HG03095 (cell line): ENCODE measurements around the gene C1orf198.
"Not testable (repeated sequence)": the region's sequence is repeated elsewhere in the genome, so short reads cannot be mapped to it uniquely, and the experiment has no call there.

Experiments used
- ATAC-seq: cut with Tn5 transposase; IDR thresholded peaks from one replicate; pipeline ENCODE4 v1.9.1; 2021; ENCODE audit warnings: moderate library complexity; ENCODE audit not compliant: unreplicated experiment

Gene C1orf198

DNA sequence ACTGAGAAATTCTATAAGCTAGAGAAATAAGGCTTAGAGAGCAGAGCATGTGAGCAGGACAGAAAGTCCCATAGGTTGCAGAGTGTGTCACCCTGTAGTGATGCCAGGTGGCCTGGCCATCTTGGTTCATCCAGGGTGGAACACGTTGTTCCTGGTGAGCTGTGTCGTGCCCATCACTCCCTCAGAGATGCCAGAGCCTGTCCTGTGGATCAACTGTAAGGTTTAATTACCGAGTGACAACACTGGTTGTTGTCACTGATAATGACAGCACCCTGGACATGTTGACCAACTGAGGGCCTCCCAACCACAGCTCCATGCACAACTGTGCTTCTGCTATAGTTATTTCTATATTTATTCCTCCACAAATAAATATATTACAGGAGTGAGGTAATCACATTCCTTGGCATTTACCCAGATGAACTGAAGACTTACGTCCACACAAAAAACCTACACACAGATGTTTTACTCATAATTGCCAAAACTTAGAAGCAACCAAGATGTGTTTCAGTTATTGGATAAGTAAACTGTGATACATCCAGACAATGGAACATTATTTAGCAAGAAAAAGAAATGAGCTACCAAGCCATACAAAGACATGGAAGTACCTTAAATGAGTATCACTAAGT lies 6.2 kb downstream of the C1orf198 start:
- no peak for ATAC-seq

DNA sequence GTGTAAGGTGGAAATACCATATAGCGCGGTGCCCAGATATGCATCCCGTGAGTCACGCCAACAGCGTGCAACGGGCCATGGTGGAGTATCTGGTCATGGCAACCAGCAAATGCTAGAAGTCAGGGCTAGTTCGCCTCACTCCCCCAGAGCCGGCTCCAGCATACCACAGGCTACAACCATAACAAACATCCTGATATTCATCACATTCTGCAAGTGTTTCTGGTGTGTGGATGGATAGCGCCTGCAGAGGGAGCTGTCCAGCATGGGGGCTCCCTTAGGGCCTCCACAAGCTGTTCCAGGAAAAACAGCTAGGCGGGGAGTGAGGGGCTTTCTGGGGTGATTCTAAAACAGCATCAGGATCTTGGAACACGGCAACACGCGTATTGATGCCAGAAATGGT lies 6.8 kb downstream of the C1orf198 start:
- ATAC-seq, result no peak

DNA sequence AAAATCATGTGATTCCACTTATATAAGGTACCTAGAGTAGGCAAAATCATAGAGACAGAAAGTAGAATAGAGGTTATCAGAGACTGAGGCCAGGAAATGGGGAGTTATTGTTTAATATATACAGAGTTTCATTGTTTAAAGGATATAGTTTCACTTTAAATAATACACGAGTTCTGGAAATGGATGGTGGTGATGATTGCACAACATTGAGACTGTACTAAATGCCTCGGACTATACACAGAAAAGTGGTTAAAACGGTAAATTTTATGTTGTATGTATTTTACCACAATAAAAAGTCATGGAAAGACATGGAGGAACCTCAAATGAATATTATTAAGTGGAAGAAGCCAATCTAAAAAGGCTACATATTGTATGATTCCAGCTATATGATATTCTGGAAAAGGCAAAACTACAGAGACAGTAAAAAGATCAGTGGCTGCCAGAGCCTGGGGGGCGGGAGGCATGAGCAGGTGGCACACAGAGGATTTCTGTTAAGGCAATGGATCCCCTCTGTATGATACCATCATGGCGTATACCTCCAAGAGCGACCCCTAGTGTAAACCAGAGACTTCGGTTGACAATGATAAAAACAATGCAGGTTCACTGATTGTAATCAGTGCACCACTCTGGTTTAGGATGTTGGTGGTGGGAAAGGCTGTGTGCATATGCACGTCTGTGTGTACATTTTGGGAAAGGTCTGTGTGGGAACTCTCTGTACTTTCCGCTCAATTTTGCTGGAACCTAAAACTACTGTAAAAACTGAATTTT lies 7.5 kb downstream of the C1orf198 start:
- no peak for ATAC-seq

DNA sequence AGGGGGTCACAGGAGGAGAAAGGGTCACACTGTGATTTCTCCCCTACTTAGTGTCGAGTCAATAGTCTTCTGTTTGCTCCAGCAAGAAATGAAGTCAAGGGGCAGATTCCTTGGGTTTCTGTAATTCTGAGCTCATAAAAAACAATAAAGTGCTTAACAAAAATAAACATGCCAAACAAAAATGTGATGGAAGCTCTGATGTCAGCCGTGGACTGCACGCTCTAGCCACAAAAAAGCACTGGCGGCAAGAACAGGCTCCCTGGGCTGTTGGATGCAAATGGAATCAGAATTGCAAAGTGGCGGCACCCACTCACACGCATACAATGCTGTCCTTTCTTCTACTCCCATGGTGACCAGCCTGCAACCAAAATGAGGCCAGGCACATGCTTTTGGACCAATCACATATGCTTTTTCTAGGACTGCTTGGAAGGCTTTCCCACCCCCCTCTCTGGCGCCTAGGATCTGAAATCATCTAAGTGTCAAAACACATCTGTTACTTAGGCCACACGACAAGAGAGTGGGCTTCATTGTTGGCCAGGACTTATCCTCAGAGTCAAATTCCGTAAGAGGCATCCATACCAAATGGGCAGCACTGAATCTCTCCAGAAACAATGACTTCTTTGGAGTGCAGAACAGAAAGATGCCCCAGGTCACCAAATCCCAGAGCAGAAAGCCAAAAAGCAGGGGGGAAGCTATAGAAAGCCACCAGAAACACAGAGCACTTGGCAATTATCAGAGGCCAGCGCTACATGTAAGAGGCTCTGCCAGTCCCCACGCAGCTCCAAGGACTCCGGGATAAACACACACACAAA lies 9.2 kb downstream of the C1orf198 start:
- ATAC-seq, result no peak

DNA sequence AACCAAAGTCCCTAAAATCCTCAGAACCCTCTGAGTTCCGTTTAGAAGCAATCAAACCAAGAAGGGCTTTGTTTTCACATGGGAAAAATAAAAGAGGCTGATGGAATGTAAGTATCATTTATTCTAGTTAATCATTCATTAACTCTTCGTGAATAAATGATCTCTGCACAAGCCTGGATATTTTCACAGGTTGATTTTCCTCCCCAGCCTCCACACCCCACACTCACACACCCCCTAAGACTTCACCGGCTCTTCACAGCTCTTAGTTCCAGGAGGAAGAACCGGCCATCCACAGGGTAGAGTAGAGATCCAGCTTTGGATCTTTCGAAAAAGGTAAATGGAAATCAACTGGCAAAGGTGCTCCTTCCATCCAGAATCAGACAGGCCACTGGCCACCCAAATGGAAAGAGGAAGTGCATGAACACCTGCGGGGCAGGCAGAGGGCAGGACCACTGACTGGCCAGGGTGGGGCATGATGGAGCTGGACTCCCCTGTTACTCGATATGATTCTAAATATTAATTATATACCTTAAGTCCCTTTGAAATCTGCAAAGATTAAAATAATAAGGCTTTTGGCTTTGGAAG lies 10.0 kb downstream of the C1orf198 start:
- ATAC-seq, result no peak

DNA sequence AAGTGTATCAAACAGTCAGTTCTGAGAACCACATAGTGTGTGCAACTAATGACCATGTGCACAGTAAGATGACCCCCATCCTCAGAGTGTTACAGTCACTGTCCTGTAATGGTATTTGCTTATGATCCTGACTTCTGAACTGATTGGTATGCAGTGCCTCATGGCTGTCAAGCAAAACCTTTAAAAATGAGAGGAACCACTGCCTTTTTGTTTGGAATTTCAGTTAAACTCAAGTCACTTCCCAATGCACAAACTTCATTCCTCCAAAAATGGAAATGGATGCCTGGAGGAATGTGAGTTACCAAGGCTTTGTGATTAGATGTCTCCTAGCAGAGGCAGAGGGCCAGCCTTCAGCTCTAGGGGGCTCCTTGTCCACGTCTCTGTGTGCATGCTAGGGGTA lies 10.5 kb downstream of the C1orf198 start:
- no peak for ATAC-seq

DNA sequence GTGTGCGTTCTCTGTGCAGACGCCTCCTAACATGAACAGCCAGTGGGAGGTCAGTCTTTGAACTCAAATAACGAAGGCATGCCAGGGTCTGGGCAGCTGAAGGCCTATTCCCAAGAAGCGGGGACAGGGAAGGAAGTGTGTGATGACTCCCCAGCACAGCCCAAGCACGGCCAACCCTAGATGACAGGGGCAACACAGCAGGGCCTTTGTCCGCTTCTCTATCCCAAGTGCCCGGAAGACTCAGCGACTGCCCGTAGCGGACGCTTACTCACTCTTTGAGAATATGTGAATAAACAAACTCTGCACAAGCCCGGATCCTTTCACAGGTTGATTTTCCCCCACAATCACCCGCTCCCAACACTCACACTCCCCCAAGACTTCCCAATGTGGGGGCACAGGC lies 11.2 kb downstream of the C1orf198 start:
- no peak for ATAC-seq

DNA sequence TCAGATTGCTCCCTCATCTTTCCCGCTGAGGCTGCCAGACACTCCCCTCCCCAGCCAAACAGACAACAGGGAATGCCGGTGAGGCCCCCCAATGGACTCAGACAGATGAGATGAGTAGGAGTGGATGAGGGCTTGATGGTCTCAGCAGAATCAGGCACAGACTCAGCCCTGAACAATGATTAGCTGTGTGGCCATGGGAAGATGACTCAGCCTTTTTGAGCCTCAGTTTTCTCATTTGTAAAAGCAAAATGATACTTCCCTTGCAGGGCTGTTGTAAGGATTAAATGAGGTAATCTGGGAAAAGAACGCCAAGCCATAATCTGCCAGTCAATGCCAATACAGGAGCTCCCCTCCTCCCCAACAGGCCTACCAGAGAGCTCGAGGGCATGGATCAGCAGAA lies 12.4 kb downstream of the C1orf198 start:
- no peak for ATAC-seq

DNA sequence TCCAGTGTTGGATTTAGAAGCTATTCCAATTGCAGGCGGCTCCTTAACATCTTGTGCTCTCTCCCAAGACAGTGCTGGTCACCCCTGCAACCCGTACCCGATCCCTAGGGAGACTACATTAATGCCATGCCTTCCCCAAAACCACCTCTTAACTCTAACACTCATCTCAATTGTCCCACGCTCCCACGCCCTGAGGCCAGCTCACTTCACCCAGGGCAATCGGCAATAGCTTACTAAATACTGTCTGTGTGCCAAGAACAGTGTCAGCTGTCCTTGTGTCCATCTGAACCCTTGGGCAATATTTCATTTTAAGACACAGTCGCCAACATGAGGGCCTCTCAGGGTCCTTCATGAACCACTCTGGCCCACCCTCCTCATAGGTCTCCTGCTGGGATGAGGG lies 13.9 kb downstream of the C1orf198 start:
- ATAC-seq, result no peak

DNA sequence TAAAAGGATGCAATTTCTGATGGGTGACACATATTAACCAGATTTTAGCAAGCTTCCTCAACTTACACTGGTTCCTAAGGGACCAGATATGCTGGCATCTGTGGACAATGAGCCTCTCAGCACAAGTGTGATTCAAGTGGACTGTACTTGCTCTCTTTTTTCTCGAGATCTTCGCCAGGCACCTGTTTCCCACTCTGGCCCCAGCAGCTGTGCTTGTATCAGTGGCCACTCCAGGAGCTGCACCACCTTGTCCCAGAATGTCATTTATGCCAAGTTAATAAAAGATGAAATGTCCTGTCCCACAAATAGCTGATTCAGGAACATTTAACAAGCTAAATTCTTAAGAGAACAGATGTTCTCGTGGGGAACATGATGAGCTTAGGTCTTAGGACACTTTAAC lies 14.6 kb downstream of the C1orf198 start:
- ATAC-seq, result no peak

DNA sequence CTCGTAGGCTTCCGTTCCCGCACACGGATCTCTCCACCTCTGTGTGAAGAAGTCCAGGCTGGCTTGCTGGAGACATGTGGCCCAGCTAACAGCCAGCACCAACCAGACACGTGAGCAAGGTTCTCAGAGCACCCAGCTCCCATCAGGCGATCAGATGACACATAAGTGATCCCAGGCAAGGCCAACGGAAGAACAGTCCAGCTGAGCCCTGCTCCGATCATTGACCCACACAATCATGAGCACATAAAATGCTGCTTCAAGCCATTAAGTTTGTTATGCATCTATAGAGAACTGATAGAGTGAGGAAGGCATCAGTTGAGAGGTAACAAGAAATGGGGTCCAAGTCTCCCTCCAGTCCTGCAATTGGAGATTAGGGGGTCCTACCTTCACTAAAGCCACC lies 15.4 kb downstream of the C1orf198 start:
- no peak for ATAC-seq

DNA sequence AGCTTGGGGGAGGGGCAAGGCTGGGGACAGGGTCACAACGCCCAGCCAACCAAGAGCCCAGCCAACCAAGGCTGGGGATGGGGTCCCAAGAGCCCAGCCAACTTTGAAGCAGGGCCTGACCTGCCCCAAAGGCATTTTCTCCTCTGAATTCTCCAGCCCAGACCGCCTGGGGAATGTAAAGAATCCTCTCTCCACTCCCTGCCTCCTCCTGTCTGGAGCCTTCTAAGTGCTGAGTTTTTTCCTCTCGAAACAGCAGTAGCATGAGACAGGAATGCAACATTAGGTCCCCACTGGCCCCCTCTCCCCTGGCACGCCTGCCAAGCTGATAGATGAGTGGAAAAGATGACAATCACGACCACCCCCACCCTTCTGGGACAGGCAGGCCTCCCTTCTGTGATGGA lies 17.0 kb downstream of the C1orf198 start:
- ATAC-seq, result no peak

DNA sequence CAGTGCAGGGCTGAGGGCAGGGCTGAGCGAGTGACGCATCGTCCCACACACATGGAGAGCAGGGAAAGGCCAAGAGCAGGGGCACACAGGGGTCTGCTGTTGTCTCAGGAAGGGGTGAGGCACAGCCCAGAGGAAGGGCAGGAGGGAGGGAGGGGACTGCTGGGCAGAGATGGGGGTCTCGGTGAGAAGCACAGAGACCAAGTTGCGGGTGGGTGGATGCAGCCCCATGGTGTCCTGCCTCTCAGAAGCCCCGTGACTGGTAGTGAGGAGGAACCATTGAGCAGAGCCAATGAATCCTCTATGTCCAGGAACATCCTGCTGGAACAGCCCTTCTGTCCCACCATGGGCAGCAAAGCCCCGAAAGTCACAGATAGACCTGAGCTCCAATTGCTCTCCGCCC lies 17.8 kb downstream of the C1orf198 start:
- ATAC-seq, result no peak

DNA sequence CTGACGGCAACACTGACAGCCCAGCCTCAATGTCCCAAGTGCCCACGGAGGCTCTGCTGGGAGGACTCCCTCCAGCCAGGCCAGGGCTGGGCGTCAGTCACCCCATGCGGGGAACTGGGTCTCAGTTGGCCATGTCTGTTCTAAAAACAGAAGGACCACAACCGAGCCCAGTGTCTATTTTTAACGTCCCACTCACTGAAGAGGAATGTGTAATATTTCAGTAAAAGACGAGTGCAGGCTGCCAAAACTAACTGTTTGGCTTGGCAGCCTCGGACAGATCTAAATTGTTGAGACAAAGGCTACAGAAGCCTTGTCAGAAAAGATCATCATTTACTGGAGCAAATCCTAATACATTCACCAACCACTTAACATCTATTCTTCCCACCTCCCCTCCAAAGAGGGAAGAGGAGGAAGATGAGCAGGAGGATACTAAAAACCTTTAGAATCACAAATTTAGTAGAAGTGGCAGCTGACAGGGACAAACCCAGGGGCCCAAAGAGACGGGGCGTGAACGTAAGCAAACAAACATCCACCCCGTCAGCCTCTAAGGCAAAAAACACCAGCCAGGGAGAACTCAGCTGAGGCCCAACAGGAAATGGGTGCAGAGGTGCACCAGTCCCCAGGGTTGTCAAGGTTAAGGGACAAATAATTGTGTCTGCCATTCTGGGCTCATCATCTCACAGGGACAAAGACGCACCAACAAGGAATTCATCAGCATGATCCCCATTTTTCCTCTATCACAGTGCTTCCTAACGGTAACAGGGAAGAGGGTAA lies 18.7 kb downstream of the C1orf198 start:
- ATAC-seq, result no peak

DNA sequence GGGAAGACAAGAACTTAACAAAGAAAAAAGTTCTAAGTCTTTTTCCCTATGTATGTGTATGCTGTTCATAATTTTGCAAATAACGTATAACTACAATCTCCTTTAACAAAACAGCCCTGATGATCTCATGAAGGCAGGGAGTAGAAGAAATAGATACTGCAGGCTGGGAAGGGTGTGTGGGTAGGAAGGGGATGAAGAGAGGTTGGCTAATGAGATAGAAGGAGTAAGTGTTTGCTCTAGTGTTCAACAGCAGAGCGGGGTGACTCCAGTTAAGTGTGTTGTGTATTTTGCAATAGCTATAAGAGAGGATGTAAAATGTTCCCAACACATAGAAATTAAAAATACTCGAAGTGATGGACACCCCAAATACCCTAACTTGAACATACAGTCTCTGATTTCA lies 20.1 kb downstream of the C1orf198 start:
- ATAC-seq, result no peak

DNA sequence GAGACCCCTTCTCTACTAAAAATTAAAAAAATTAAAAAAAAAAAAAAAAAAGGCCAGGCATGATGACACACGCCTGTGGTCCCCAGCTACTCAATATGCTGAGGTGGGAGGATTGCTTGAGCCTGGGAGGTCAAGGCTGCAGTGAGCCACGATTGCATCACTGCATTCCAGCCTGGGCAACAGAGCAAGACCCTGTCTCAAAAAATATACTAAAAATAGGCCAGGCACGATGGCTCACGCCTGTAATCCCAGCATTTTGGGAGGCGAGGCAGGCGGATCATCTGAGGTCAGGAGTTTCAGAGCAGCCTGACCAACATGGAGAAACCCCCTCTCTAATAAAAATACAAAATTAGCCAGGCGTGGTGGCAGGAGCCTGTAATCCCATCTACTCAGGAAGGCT lies 23.1 kb downstream of the C1orf198 start:
- not testable (repeated sequence) for ATAC-seq

DNA sequence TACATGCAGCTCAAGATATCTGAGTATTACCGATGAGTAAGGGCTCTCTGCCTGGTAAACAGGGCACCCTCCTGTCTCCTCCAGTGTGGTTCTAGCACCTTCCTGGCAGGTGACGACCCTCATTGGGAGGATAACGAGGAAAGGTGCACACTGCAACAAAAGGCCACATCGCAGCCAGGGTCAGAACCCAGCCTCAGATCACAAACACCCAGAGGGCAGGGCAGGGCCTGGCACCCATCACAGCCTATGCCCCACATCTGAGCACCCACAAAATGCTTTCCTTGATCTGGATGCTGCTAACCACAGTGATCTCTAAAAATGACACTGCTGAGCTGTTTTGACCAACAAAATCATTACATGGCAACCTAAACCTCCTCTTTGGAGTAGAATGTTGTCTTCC lies 23.8 kb downstream of the C1orf198 start:
- ATAC-seq, result no peak

DNA sequence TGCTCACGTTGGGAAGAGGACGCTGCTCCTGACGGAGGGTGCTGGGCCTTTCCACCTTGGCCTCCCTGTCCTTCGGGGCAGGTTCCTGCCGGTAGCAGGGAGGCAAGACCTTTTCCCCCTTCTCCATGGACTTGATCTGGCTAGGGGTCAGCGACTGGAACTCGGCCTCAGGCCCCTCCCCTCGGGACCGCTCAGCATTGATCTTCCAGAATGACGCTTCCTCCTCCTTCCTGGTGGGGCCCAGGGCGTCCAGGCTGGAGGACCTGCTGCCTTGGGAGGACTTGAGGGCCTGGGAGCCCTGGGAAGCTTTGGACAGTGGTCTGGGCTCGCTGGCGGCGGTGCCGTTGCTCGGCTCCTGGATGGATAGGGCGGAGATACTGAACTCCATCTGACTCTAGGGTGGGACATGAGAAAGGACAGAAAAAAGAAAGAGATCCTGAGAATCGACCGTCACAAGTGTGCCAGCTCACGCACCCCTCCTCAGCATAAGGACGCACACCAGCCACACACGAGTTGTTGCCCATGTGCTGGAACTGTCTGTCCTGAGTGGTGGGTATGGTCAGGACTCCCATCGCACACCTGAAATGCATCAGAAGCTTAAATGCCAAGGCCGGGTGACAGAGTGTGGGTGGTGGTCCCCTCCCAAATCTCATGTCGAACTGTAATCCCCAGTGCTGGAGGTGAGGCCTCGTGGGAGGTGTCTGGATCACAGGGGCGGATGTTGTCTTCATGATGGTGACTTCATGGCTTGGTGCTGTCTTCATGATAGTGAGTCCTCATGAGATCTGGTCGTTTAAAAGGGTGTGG lies 24.6 kb downstream of the C1orf198 start:
- ATAC-seq, result no peak

DNA sequence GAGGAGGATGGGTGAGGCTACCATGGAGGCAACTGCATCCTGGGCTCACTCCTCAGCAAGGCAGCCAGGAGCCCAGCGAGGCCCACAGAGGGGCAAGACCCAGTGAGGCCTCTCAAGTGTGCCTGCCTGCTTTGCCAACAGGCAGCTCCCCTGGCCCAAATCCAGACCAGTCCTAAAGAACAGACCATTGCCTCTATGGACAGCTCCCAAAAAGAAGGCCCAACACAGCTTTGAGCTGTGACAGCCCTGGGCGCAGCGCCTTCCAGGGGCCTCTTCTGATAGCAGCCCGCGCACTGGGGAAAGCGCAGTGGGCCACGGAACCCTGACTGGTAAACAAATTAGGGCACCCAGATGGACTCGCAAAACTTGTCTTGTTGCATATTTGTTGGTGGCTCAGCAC lies 25.5 kb downstream of the C1orf198 start:
- no peak for ATAC-seq

DNA sequence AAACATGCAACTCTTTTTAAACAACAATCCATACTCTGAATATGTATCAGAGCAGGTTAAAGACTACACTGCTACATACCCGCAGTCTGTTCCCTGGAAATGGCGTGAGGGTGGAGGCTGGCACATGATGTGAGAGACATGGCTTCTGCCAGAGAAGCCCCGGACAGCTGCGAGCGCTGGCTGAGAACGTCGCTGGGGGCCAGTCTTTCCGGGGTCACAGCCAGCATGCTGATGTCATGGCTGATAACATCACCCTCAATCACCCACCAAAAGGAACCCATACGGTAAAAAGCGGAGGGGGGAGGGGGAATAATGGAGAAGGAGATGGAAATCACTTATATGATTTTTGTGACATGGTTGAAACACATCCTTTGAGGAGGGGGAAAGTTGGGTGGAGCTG lies 29.1 kb downstream of the C1orf198 start:
- ATAC-seq, result no peak
